GM19239 (cell line): ENCODE measurements around the gene PHTF2.

Experiments
- DNase-seq: peaks from one replicate; pipeline ENCODE4 v3.0.0; 2011; ENCODE audit warnings: low spot score; ENCODE audit not compliant: insufficient read length
- FAIRE-seq: peaks from 2 replicates; lab custom pipeline; 2011; peaks lifted over from hg19 to GRCh38; lab: Jason Lieb, UNC

PHTF2 gene

DNA sequence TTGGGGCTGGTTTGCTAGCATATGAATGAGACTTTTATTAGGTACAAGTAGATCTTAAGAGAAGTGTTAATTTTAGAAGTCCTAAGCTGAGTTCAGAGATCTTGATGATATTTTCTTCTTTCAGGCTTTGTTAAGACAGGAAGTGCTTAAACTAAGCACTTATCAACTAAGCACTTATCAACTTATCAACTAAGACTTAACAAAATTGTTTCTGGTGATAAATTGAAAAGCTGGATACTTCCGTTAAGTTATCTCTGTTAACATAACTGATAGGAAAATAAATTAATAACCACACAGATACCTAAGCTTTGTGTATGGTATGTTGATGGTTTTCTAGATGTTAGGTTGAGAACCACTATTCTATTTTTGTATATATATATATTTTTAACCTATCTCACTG is 113.7 kb downstream of the PHTF2 start:
- no peak for FAIRE-seq
- no peak for DNase-seq

DNA sequence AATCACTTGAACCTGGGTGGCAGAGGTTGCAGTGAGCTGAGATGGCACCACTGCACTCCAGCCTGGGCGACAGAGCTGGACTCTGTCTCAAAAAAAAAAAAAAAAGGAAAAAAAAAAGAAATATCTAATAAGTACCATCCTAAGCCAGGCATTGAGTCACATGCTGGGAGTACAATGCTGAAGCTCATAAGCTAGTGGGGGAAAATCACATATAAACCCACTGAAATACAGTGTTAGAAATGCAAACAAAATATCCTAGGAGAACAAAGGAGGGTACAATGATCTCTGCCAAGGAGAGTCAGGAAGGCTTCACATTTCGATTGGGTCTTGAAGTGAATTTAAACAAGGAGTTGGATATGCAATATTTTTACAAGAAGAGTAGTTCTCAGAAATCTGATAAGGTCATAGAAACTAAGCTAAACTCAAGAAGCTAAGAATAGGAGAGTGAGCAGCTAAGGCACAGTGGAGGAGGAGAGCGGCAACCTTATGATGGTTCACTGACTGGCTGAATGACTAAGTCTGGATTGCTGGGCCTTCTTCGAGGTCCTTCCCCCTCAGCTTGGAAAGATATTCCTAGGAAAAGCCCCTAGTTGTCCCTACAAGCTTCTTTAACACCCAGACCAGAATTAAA is 115.5 kb downstream of the PHTF2 start:
- FAIRE-seq (peak; percentile 77), DNase-seq (no peak)

DNA sequence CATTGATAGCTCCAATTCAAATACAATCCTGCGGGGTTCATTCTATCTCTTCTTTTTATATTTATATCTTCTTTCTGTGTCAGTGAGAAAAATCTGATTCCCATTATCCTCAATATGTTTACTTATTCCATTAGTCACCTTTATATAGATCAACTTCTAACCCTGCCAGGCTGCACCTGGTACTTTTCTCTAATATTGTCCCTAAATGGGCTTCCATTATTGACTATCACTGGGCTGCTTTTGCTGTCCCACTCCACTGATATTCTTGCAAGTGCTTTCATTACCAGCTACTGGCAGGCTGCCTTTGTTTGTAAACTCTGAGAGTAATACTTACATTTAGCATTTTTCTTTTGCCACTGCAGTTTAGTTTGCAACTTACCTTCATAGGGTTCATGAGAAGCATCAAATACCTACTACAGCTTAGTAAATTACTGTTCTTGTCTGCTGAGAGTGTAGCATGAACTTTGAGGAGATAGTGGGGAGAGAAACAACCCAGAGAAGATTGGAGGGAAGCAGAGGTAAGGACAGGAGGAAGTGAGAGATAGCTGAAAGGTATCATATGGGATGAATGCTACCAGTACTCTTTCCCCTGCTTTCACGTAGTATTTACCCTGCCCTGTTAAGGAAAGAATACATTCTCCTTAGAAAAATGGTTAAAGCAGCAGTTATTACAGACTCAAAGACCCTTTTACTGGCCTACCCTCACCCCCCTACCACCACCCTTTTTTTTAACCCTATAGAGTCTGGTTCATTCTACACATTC is 119.1 kb downstream of the PHTF2 start:
- FAIRE-seq (peak; percentile 81), DNase-seq (no peak)

DNA sequence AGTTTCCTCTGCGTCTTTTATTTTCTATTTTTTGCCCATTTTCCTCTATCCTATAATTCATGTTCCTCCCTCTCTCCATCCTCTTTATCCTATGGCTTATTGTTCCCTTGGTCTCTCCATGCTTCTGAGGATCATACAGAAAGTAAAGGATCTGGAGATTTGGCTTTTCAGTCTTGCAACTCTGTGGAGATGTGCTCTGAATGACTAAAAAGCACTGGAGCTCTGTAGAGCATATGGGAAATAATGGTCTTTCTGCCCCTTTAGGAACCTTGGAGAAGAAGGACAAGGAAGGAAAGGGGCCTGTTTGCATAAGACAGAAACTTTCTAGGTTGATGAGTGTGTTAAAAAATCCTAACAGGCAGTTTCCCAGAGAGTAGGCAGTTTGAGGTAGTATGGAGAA is 120.1 kb downstream of the PHTF2 start:
- DNase-seq (no peak), FAIRE-seq (peak; percentile 62)

DNA sequence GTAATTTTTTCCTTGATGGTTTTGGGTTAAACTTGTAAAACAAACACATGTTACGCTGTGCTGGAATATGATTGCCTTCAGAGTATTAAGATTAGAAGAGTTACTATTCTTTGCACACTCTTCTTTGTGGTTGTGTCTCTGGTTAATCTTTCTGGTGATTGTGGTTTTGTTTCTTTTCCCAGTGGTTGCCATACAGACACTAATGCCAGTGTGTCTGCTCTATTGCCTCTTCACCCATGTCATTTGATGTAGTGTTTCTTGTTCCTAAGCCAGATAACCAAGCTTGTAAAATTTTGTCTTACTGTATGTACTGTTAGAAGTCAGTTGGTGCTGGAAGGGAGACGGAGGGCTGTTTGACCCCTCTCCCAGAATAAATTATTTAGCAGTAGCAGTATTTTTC is 124.8 kb downstream of the PHTF2 start:
- FAIRE-seq (peak; percentile 91), DNase-seq (no peak)

DNA sequence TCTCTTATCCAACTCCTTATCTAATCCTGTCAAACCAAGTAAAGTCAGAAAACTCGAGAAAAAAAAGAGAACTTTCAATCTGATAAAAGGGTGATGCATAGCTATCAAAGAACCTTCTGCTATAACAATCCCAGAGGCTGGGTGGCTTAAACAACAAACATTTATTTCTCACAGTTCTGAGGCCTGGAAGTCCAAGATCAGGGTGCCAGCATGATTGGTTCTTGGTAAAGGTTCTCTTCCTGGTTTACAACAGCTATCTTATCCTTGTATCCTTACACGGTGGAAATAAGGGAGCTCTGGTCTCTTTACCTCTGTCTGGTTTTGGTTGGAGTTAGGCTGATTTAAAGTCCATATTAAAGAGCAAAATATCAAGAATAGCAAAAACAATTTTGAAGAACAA is 131.9 kb downstream of the PHTF2 start:
- DNase-seq (no peak), FAIRE-seq (no peak)

DNA sequence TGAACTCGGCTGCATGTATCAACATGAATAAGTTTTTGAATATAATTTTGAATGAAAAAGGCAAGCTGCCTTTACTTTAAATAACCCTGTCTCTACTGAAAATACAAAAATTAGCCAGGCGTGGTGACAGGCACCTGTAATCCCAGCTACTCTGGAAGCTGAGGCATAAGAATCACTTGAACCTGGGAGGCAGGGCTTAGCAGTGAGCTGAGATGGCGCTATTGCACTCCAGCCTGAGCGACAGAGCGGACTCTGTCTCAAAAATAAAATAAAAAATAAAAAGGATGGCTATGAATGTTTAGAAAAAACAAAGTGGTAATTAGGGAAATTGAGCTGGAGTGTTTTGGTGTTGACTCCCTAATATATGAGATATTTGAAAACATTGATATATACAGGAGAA is 133.3 kb downstream of the PHTF2 start:
- DNase-seq (no peak), FAIRE-seq (no peak)

DNA sequence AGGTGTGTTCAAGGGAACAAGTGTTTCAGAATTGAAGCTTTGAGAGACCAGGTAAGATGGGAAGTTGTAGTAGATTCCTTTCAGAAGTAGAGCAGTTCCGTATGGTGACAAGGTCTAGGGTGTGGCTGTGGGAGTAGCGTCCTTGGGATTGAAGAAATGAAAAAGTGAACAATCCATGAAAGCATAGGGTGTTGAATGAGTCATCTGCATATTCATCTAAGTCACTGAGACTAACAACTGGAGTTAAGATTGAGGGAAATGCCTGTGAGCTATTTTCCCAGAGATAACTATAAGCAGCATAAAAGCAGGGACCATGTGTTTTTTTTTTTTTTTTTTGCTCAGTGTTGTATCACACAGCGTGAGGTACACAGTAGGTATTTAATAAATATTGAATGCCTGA is 134.8 kb downstream of the PHTF2 start:
- DNase-seq (no peak), FAIRE-seq (no peak)

DNA sequence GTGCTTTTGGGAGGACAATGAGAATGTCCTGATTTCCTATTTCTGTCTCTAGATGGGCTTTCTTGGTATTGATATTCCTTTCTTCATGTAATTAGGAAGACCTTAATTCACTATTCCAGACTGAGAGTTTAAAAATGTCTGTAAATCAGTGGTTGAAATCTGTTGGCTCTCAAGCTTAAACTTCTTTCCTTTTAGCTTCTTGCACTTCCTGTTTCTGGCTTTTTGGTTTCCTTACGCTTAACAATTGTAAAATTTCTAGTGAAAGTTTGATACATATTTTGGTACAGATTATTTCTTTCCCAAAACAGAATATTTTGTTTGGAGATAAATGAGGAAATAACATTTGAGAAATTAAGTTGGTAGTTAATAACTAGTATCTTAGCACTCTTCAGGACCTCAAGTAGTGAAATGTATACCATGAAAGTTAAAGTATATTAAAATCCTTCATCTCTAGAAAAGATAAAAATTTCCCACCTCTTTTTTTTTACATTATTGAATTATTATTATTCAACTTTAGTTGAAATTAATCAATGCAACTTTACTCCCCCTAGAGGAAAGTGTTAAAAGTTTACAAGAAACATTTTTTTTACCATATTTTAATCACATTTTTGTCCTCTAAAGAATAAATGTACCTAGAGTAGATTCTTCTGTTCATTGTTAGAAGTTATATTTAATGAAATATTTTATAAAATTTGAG is 137.2 kb downstream of the PHTF2 start:
- FAIRE-seq (peak; percentile 72), DNase-seq (no peak)

DNA sequence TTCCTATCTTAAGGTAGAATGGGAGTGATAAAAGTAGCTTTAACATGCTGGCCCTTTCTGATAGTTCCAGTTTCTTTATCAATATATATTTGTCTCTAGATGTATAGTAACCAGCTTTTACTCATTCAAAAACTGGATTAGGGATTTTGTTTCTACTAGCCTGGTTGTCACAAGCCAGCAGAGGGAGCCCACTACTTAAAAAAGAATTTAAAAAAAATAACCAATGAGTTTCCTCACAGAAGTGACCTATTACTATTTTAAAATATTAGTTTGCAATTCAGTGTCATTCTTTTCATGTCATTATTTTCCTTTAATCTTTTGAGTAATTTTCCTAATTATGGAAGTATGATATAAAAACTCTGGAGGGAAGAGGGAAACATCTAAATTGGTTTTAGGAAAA is 142.1 kb downstream of the PHTF2 start:
- DNase-seq (peak; percentile 6), FAIRE-seq (peak; percentile 69)

DNA sequence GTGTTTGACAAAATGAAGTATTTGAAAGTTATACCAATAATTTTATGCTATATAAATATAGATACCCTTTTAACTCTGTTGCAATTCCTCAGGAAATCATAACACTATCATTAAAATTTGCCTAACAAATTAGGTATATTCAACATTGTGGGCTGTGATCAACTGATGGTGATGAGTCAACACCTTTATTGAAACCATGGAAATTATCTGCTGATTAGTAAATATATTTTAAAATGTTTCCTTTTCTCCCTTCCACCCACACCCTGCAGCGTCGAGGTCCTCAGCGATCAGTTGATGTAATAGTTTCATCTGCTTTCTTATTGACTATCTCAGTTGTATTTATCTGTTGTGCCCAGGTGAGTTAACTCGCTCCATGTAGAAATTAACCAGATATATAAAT is 143.9 kb downstream of the PHTF2 start:
- no peak for FAIRE-seq

DNA sequence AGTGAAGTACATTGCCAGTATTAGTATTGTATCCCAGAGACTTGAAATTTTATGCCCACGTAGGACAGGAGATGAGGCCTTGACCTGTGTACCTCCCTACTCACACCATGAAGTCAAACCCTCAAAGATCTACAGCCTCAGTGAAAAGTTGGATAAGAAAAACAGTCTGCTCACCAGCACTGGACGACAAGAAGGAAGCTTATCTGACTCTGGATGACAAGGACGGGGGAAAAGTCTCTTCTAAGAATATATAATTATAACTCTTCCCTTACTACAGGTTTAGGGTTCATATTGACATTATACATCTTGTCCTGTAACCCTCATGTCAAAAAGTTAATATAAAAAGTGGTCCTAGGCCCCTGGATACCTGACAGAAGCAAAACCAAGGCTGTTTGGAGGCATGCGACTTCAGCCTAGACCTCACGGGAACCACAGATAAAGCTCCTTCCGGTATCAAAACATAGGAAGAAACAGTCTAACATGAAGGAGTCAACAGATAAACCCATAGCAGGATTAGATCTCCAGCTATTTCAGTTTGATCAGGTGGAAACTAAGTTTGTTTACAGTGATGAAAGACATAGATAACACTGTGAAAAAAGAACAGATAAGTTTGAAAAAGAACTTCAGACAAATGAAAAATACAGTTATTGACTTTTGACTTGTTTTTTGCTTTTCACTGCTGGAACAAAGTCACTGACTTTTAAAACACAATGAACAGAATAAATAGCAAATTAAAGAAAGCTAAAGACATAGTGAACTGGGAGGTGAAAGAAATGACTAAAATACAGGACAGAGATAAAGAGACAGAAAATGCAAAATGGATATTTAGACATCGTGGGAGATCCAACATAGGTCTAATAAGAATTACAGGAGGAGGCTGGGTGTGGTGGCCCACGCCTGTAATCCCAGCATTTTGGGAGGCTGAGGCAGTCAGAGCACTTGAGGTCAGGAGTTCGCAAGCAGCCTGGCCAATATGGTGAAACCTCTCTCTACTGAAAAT is 145.9 kb downstream of the PHTF2 start:
- DNase-seq: no peak
- no peak for FAIRE-seq

More for the DNA sequence above, 143.9 kb downstream of the PHTF2 start:
- DNase-seq: no peak

DNA sequence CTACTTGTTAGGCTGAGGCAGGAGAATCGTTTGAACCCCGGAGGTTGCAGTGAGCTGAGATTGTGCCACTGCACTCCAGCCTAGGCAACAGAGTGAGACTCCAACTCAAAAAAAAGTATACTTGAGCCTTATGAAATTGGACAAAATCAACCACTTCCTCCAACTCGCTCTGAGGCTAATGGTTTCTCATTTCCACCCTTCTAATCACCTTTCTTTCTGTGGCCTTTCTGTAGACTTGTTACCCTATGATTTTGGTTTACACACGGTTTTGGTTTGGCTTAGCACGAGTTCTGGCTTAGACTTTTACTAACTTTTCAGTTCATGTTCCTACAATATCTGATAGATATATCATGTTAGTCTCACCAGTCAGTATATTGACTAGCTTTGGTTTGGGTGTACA is 152.0 kb downstream of the PHTF2 start:
- DNase-seq (no peak), FAIRE-seq (peak; percentile 37)

DNA sequence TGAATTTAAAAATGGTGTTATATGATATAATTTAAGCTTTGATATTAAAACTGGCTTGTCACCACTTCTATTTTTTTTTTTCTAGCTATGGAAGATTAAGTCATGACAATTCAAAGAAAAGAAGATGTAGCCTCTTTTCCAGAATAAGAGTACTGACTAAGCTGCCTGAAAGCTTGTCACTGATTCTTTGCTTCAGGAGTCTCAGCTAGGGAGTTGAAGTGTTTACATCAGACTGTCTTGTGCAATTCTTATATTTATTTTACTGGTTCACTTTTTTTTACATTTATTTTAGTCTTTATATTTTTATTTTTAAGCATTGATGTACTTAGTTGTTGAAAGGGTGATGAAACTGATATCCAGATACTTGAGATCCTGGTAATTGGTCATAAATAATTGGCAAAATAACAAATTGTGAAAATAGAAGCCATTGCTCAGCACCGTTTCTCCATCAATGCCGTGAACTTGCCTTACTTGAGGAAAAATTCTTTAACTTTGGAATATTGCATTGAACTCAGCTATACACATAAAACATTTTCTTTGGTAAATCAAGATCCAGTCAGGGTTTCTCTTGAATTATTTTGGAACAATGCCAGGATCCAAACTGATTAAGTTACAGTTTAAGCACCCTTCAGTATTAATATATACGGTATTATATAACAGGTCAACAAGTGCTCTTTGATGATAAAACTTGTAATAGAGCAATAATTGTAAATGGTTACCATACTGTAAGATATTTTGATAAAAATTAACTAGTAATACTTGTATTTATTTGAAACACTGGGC is 156.4 kb downstream of the PHTF2 start:
- DNase-seq (no peak), FAIRE-seq (no peak)

DNA sequence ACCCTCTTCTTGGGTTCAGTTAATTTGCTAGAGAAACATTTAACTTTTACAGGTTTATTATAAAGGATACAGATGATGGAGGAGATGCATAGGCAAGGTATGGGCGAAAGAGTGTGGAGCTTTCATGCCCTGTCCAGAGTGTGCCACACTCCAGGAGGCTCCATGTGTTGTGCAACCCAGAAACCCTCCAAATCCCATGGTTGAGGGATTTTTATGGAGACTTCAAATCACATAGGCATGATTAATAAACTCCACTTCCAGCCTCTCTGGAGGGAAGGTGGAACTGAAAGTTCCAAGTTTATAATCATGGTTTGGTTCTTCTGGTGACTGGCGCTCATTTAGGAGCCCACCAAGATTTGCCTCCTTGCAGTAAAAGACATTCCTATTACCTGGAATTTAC is 159.9 kb downstream of the PHTF2 start:
- no peak for DNase-seq
- no peak for FAIRE-seq

DNA sequence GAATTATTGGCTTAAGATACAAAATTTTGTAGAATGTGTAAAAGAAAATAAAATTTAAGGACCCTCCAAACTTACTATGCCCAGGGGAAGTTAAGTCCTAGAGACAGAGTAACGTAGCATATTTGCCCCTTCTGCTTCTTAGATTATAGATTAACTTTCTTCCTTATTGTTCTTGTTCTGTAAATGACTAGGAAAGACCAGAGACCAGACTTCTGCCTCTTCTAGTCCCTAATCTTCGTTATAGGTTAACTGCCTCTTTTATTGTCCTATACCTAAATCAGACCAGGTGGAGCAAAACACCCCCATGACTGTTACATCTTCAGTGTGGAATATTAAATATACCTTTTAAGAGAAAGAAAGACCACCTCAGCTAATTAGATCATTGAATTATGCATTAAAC is 160.5 kb downstream of the PHTF2 start:
- no peak for DNase-seq
- FAIRE-seq: peak; percentile 14

DNA sequence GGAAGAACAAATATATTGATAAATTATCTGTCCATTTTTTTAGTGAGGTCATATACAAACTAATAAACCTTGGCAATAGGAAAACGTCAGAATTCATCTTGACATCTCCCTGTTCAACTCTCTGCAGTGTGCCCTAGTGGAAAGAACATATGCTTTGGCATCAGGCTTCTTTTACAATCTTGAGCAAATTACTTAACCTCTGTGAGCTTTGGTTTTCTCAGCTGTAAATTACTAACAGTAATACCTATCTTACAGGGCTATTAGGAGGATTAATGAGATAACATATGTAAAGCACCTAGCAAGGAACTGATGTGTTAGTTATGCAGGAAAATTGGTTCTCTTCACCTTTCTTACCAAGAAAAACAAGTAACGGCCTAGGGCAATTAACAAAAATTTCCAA is 161.8 kb downstream of the PHTF2 start:
- DNase-seq: no peak
- no peak for FAIRE-seq

DNA sequence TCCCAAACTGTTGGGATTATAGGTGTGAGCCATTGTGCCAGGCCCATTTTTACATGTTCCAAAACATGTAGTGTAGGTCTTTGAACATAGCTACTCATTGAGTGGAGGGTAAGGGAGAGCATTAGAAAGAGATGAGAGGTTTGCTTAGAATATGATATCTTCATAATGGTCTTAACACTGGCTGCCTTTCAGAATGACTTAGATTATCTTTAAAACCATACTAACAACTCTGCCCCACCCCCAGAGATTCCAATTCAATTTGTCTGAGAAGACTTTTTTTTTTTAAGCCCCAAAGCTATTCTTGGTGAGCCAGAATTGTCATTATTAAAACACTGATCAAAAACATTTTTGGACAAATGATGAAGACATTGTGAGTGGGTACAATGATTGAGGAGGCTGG is 168.9 kb downstream of the PHTF2 start:
- DNase-seq: no peak
- no peak for FAIRE-seq

DNA sequence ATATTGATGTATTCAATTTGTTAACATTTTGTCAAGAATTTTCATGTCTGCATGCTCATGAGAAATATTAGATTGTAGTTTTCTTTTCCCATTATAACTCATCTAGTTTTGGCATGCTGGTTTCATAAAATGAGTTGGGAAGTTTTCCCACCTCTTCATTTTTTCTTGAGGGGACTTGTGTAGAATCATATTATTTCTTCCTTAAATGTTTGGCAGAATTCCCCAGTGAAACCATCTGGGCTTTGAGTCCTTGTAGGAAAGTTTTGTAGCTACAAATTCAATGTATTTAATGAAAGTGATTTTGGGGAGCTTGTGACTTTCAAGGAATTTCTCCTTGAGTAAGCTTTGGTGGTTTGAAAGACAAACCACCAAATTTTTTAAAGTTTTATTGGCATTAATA is 173.2 kb downstream of the PHTF2 start:
- FAIRE-seq: no peak
- DNase-seq: no peak
